ENCODE data around the gene SYNPR. TPM values are rescaled to one million over a fixed set of nuclear protein-coding genes. Genes with fewer than 3 reads are reported as not detected.

The SYNPR gene
- total RNA-seq, 1 experiment from 2014 or later: 17.6 TPM

GRCh38 chr3:63450023-63450422 lies 171.9 kb downstream of the SYNPR start:
- DNase-seq (ENCODE audit: low spot score): no peak
- H3K4me1 ChIP-seq (ENCODE audit: insufficient read depth, low read length, poor library complexity, severe bottlenecking): peaks cover 17% of the 10 kb centered on the region
- CTCF ChIA-PET: no interaction called here
- no peak overlapping the region for H3K4me3 ChIP-seq (ENCODE audit: low read depth, low read length, poor library complexity, severe bottlenecking)
- no peaks in the 10 kb centered on the region for H3K36me3 ChIP-seq (ENCODE audit: insufficient read depth, low read length, poor library complexity, severe bottlenecking)
- TF ChIP-seq CTCF (conservative IDR thresholded peaks at IDR 0.05; ENCODE audit: low read depth, low read length) (no peak), EZH2 (IDR thresholded peaks at IDR 0.05; ENCODE audit: borderline replicate concordance, low read depth, low read length, poor library complexity, severe bottlenecking) (no peak)
- H3K9me3 ChIP-seq (ENCODE audit: low read depth, low read length, poor library complexity, severe bottlenecking): no peaks in the 10 kb centered on the region
- intact Hi-C loops (cut with micrococcal nuclease; ENCODE audit: unreplicated experiment): no loop called here
- no TSS peak for BruUV-seq (replicated peaks)
- H3K27ac ChIP-seq (ENCODE audit: low read depth, low read length, poor library complexity, severe bottlenecking): no peak overlapping the region
- no peaks in the 10 kb centered on the region for H3K27me3 ChIP-seq (replicated peaks; ENCODE audit: insufficient read depth, low read depth, low read length, poor library complexity)
- POLR2A ChIA-PET (ENCODE audit: low non-redundant PET): no interaction called here

GRCh38 chr3:63450634-63451363 lies 172.7 kb downstream of the SYNPR start:
- no peaks in the 10 kb centered on the region for H3K27me3 ChIP-seq (replicated peaks; ENCODE audit: insufficient read depth, low read depth, low read length, poor library complexity)
- no peak overlapping the region for H3K4me3 ChIP-seq (ENCODE audit: low read depth, low read length, poor library complexity, severe bottlenecking)
- H3K9me3 ChIP-seq (ENCODE audit: low read depth, low read length, poor library complexity, severe bottlenecking): no peaks in the 10 kb centered on the region
- intact Hi-C loops (cut with micrococcal nuclease; ENCODE audit: unreplicated experiment): no loop called here
- no peaks in the 10 kb centered on the region for H3K36me3 ChIP-seq (ENCODE audit: insufficient read depth, low read length, poor library complexity, severe bottlenecking)
- ChIA-PET CTCF (no interaction called here), POLR2A (ENCODE audit: low non-redundant PET) (no interaction called here)
- no peak for DNase-seq (ENCODE audit: low spot score)
- no TSS peak for BruUV-seq (replicated peaks)
- H3K4me1 ChIP-seq (ENCODE audit: insufficient read depth, low read length, poor library complexity, severe bottlenecking): peaks cover 17% of the 10 kb centered on the region
- TF ChIP-seq EZH2 (IDR thresholded peaks at IDR 0.05; ENCODE audit: borderline replicate concordance, low read depth, low read length, poor library complexity, severe bottlenecking) (no peak), CTCF (conservative IDR thresholded peaks at IDR 0.05; ENCODE audit: low read depth, low read length) (no peak)
- no peak overlapping the region for H3K27ac ChIP-seq (ENCODE audit: low read depth, low read length, poor library complexity, severe bottlenecking)

GRCh38 chr3:63456901-63457300 lies 178.8 kb downstream of the SYNPR start:
- H3K27ac ChIP-seq (ENCODE audit: low read depth, low read length, poor library complexity, severe bottlenecking): no peak overlapping the region
- H3K36me3 ChIP-seq (ENCODE audit: insufficient read depth, low read length, poor library complexity, severe bottlenecking): no peaks in the 10 kb centered on the region
- no peak overlapping the region for H3K4me3 ChIP-seq (ENCODE audit: low read depth, low read length, poor library complexity, severe bottlenecking)
- BruUV-seq (replicated peaks): no TSS peak
- no peak for DNase-seq (ENCODE audit: low spot score)
- no peaks in the 10 kb centered on the region for H3K27me3 ChIP-seq (replicated peaks; ENCODE audit: insufficient read depth, low read depth, low read length, poor library complexity)
- H3K4me1 ChIP-seq (ENCODE audit: insufficient read depth, low read length, poor library complexity, severe bottlenecking): peaks cover 1% of the 10 kb centered on the region
- CTCF ChIA-PET: no interaction called here
- POLR2A ChIA-PET (ENCODE audit: low non-redundant PET): no interaction called here
- TF ChIP-seq EZH2 (IDR thresholded peaks at IDR 0.05; ENCODE audit: borderline replicate concordance, low read depth, low read length, poor library complexity, severe bottlenecking): no peak
- no peak for TF ChIP-seq CTCF (conservative IDR thresholded peaks at IDR 0.05; ENCODE audit: low read depth, low read length)
- no peaks in the 10 kb centered on the region for H3K9me3 ChIP-seq (ENCODE audit: low read depth, low read length, poor library complexity, severe bottlenecking)
- intact Hi-C loops (cut with micrococcal nuclease; ENCODE audit: unreplicated experiment): no loop called here

Measured in A673 (cell line).